Esophagus muscularis mucosa (tissue), 4 donors: ENCODE results near the gene RNF145. TPM values are rescaled to one million over a fixed set of nuclear protein-coding genes. Genes with fewer than 3 reads are reported as not detected.

Experiments
- DNase-seq: peaks from one replicate; pipeline ENCODE4 v3.0.0-alpha.2; 2017; ENCODE audit errors: extremely low spot score
- H3K27ac ChIP-seq, 4 donors: fragments of 200-600 bp; sonication (generic); replicated peaks in 1 of 4; 1 replicate in 3 of 4; 2 replicates in 1 of 4; pipeline ENCODE4 v1.5.1; 2016 to 2019; ENCODE audit warnings: mild to moderate bottlenecking in 1 of 4
- H3K27me3 ChIP-seq, 4 donors: fragments of 200-600 bp; sonication (generic); one replicate each; pipeline versions ENCODE4 v1.5.1 to v1.6.0; 2016 to 2019
- H3K36me3 ChIP-seq, 4 donors: fragments of 200-600 bp; sonication (generic); one replicate each; pipeline ENCODE4 v1.5.1; 2016 to 2019
- H3K4me1 ChIP-seq, 4 donors: fragments of 200-600 bp; sonication (generic); one replicate each; pipeline ENCODE4 v1.5.1; 2016 to 2019
- H3K4me3 ChIP-seq, 4 donors: fragments of 200-600 bp; sonication (generic); 1 replicate in 2 of 4; 2 replicates in 2 of 4; pipeline ENCODE4 v1.5.1; 2016 to 2019; ENCODE audit warnings: mild to moderate bottlenecking in 4 of 4, moderate library complexity in 1 of 4
- H3K9me3 ChIP-seq, 4 donors: fragments of 200-600 bp; sonication (generic); 1 replicate in 3 of 4; 2 replicates in 1 of 4; pipeline ENCODE4 v1.5.1; 2016 to 2019
- CTCF ChIP-seq, 3 experiments: fragments of 200-600 bp in 2 of 3; fragments of 450-650 bp in 1 of 3; sonication (generic) in 2 of 3; IDR thresholded peaks; one replicate each; pipeline ENCODE4 v1.5.1; 2017 to 2019; ENCODE audit warnings: antibody characterized with exemption in 3 of 3, mild to moderate bottlenecking in 2 of 3, moderate library complexity in 1 of 3
- EP300 ChIP-seq: sonication (generic); formaldehyde crosslinking; IDR thresholded peaks from one replicate; pipeline ENCODE4 v1.6.1; 2017; ENCODE audit warnings: antibody characterized with exemption
- POLR2A ChIP-seq: fragments of 450-650 bp; IDR thresholded peaks from one replicate; pipeline ENCODE4 v1.6.1; 2017; ENCODE audit warnings: antibody characterized with exemption, moderate library complexity, mild to moderate bottlenecking, low read depth
- POLR2AphosphoS5 ChIP-seq, 2 donors: sonication (generic); formaldehyde crosslinking; IDR thresholded peaks; one replicate each; pipeline ENCODE4 v1.6.1; 2017; ENCODE audit warnings: antibody characterized with exemption in 2 of 2
- WGBS: methylation state at CpG from one replicate; pipeline ENCODE4 v1.1.5; 2018; 5-methylcytosine and 5-hydroxymethylcytosine counted together
- intact Hi-C: fragments of 100-400 bp; cut with DNase I; formaldehyde crosslinking; loops from one replicate; pipeline ENCODE4 v1.15.1; 2023
- total RNA-seq, 4 donors: library from RNA; depleted of rRNA; stranded (reverse); fragments of >200 nt; gene quantifications; one replicate each; pipeline versions ENCODE4 v1.1.0 to v1.2.1, GENCODE V29; 2016

Gene RNF145
- total RNA-seq, 4 donors from 2014 or later, result 50.5 to 84.1 (median 63.9) TPM

GRCh38 chr5:159198063-159199036 is 11.0 kb downstream of the RNF145 start:
- intact Hi-C loops, result no loop called here
- WGBS, result 94% methylated on average over 5 of the region's 5 CpGs
- H3K4me3 ChIP-seq, result no peak overlapping the region
- TF ChIP-seq POLR2A, result no peak
- TF ChIP-seq EP300, result no peak
- no peak for TF ChIP-seq CTCF (IDR thresholded peaks at IDR 0.05)
- no peak for TF ChIP-seq POLR2AphosphoS5 (IDR thresholded peaks at IDR 0.05)
- H3K4me1 ChIP-seq, result peaks cover 11 to 35% (median 28%) of the 10 kb centered on the region in 4 donors
- no peak overlapping the region for H3K27ac ChIP-seq
- H3K9me3 ChIP-seq, result no peaks in the 10 kb centered on the region
- peaks cover 0 to 40% (median 12%) of the 10 kb centered on the region in 4 donors for H3K36me3 ChIP-seq
- H3K27me3 ChIP-seq, result no peaks in the 10 kb centered on the region
- no peak for DNase-seq

- Histone ChIP-seq H3K36me3 (peaks cover 0 to 34% (median 13%) of the 10 kb centered on the region in 4 donors), H3K4me3 (no peak overlapping the region), H3K4me1 (peaks cover 0 to 12% (median 7%) of the 10 kb centered on the region in 4 donors), H3K9me3 (no peaks in the 10 kb centered on the region), H3K27ac (no peak overlapping the region), H3K27me3 (no peaks in the 10 kb centered on the region)
- WGBS, result 93% methylated on average over 2 of the region's 2 CpGs
- intact Hi-C loops, result no loop called here
- TF ChIP-seq POLR2AphosphoS5 (IDR thresholded peaks at IDR 0.05) (no peak), EP300 (no peak), POLR2A (no peak), CTCF (IDR thresholded peaks at IDR 0.05) (no peak)
- DNase-seq, result no peak
These were observed 13.6 kb downstream of the RNF145 start for GRCh38 chr5:159195775-159196174.

- no peak overlapping the region for H3K4me3 ChIP-seq
- intact Hi-C loops, result no loop called here
- no peak overlapping the region for H3K27ac ChIP-seq
- H3K36me3 ChIP-seq, result peaks cover 4 to 28% (median 16%) of the 10 kb centered on the region in 4 donors
- no peaks in the 10 kb centered on the region for H3K9me3 ChIP-seq
- 93% methylated on average over 3 of the region's 3 CpGs for WGBS
- TF ChIP-seq CTCF (IDR thresholded peaks at IDR 0.05) (no peak), EP300 (no peak), POLR2AphosphoS5 (IDR thresholded peaks at IDR 0.05) (no peak), POLR2A (no peak)
- peaks cover 1 to 35% (median 15%) of the 10 kb centered on the region in 4 donors for H3K4me1 ChIP-seq
- no peaks in the 10 kb centered on the region for H3K27me3 ChIP-seq
- DNase-seq, result no peak
These were observed 19.2 kb downstream of the RNF145 start for GRCh38 chr5:159190170-159190569.

- 56% methylated on average over 4 of the region's 4 CpGs for WGBS
- TF ChIP-seq CTCF (IDR thresholded peaks at IDR 0.05) (no peak), POLR2AphosphoS5 (IDR thresholded peaks at IDR 0.05) (no peak), EP300 (no peak), POLR2A (no peak)
- intact Hi-C loops, result no loop called here
- no peaks in the 10 kb centered on the region for H3K27me3 ChIP-seq
- peaks cover 4 to 25% (median 13%) of the 10 kb centered on the region in 4 donors for H3K36me3 ChIP-seq
- DNase-seq, result no peak
- no peak overlapping the region for H3K4me3 ChIP-seq
- peaks cover 6 to 44% (median 24%) of the 10 kb centered on the region in 4 donors for H3K4me1 ChIP-seq
- no peaks in the 10 kb centered on the region for H3K9me3 ChIP-seq
- no peak overlapping the region for H3K27ac ChIP-seq
These were observed 20.0 kb downstream of the RNF145 start for GRCh38 chr5:159189310-159189709.
